ENCODE results near the gene KLHL42. TPM values are rescaled to one million over a fixed set of nuclear protein-coding genes. Genes with fewer than 3 reads are reported as not detected.
A peak's percentile ranks its signal among the peaks of the same experiment; 100 is the strongest.

Gene KLHL42
- total RNA-seq, 1 experiment from 2014 or later = 74.2 TPM

- Histone ChIP-seq H3K4me2 (ENCODE audit: low read length) (no peak overlapping the region), H3K27ac (ENCODE audit: low read length) (no peak overlapping the region)
These were observed 35.0 kb downstream of the KLHL42 start for GRCh38 chr12:27814851-27815591.

GRCh38 chr12:27817766-27818165 lies 37.7 kb downstream of the KLHL42 start:
- peaks cover 9% of the 10 kb centered on the region for H3F3A ChIP-seq (ENCODE audit: low read length, unreplicated experiment)
- no peak overlapping the region for H3K4me3 ChIP-seq (ENCODE audit: low read length)
- no peak overlapping the region for H3K9ac ChIP-seq (ENCODE audit: low read length)
- H3K36me3 ChIP-seq (ENCODE audit: low read depth, low read length) = no peaks in the 10 kb centered on the region
- H3K4me2 ChIP-seq (ENCODE audit: low read length) = no peak overlapping the region
- BruUV-seq (replicated peaks) = no TSS peak
- POLR2A ChIA-PET (ENCODE audit: unreplicated experiment) = no interaction called here
- no peaks in the 10 kb centered on the region for H3K9me2 ChIP-seq (replicated peaks; ENCODE audit: low read length)
- no peak overlapping the region for H3K27ac ChIP-seq (ENCODE audit: low read length)
- no peaks in the 10 kb centered on the region for H4K20me1 ChIP-seq (ENCODE audit: low read length)
- CTCF ChIA-PET = interaction anchor here (0.6 kb wide), 1 partner anchor 156 kb away, joined by 3 read pairs; no protein-coding TSS in a partner anchor
- no peaks in the 10 kb centered on the region for H3K27me3 ChIP-seq (ENCODE audit: low read length)
- TF ChIP-seq EZH2 (IDR thresholded peaks at IDR 0.05; ENCODE audit: low read length, unreplicated experiment) = no peak
- TF ChIP-seq EZH2phosphoT487 (IDR thresholded peaks at IDR 0.05; ENCODE audit: borderline replicate concordance, low read length) = no peak
- DNase-seq (no peak), ATAC-seq (no peak)
- H3K79me2 ChIP-seq (ENCODE audit: low read length) = no peaks in the 10 kb centered on the region
- H3K9me3 ChIP-seq (ENCODE audit: low read length) = no peaks in the 10 kb centered on the region
- intact Hi-C loops (cut with micrococcal nuclease) = no loop called here
- H2AFZ ChIP-seq (ENCODE audit: low read length) = no peak overlapping the region
- H3K4me1 ChIP-seq (ENCODE audit: insufficient read depth, low read length) = peaks cover 26% of the 10 kb centered on the region

More at GRCh38 chr12:27814851-27815591, 35.0 kb downstream of the KLHL42 start:
- no peak overlapping the region for H3K4me3 ChIP-seq (ENCODE audit: low read length)
- H4K20me1 ChIP-seq (ENCODE audit: low read length) = no peaks in the 10 kb centered on the region
- TF ChIP-seq EZH2 (IDR thresholded peaks at IDR 0.05; ENCODE audit: low read length, unreplicated experiment) = no peak
- no peak for TF ChIP-seq EZH2phosphoT487 (IDR thresholded peaks at IDR 0.05; ENCODE audit: borderline replicate concordance, low read length)
- no peak for TF ChIP-seq CTCF (conservative IDR thresholded peaks at IDR 0.05; ENCODE audit: low read depth, low read length)
- no peak overlapping the region for H3K9ac ChIP-seq (ENCODE audit: low read length)
- H3F3A ChIP-seq (ENCODE audit: low read length, unreplicated experiment) = no peaks in the 10 kb centered on the region
- peak; percentile 22; the same call in 1 of the 2 replicates for ATAC-seq
- TSS peak; percentile 70 for BruUV-seq (replicated peaks)
- no peak overlapping the region for H2AFZ ChIP-seq (ENCODE audit: low read length)
- H3K9me2 ChIP-seq (replicated peaks; ENCODE audit: low read length) = no peaks in the 10 kb centered on the region
- no peaks in the 10 kb centered on the region for H3K79me2 ChIP-seq (ENCODE audit: low read length)
- H3K9me3 ChIP-seq (ENCODE audit: low read length) = no peaks in the 10 kb centered on the region
- ChIA-PET POLR2A (ENCODE audit: unreplicated experiment) (no interaction called here), CTCF (interaction anchor here (0.6 kb wide), 1 partner anchor 82 kb away, joined by 4 read pairs; no protein-coding TSS in a partner anchor)
- intact Hi-C loops (cut with micrococcal nuclease) = no loop called here
- no peaks in the 10 kb centered on the region for H3K27me3 ChIP-seq (ENCODE audit: low read length)
- H3K36me3 ChIP-seq (ENCODE audit: low read depth, low read length) = no peaks in the 10 kb centered on the region
- DNase-seq = no peak
- H3K4me1 ChIP-seq (ENCODE audit: insufficient read depth, low read length) = peaks cover 16% of the 10 kb centered on the region

GRCh38 chr12:27818401-27818918 lies 38.4 kb downstream of the KLHL42 start:
- no peaks in the 10 kb centered on the region for H3K9me2 ChIP-seq (replicated peaks; ENCODE audit: low read length)
- intact Hi-C loops (cut with micrococcal nuclease) = no loop called here
- no peaks in the 10 kb centered on the region for H3K9me3 ChIP-seq (ENCODE audit: low read length)
- no peak overlapping the region for H3K9ac ChIP-seq (ENCODE audit: low read length)
- BruUV-seq (replicated peaks) = no TSS peak
- H3K79me2 ChIP-seq (ENCODE audit: low read length) = no peaks in the 10 kb centered on the region
- no peak overlapping the region for H3K27ac ChIP-seq (ENCODE audit: low read length)
- H3K4me1 ChIP-seq (ENCODE audit: insufficient read depth, low read length) = peaks cover 33% of the 10 kb centered on the region
- H3K4me2 ChIP-seq (ENCODE audit: low read length) = no peak overlapping the region
- peaks cover 13% of the 10 kb centered on the region for H3F3A ChIP-seq (ENCODE audit: low read length, unreplicated experiment)
- H3K4me3 ChIP-seq (ENCODE audit: low read length) = no peak overlapping the region
- no peaks in the 10 kb centered on the region for H3K27me3 ChIP-seq (ENCODE audit: low read length)
- CTCF ChIA-PET = no interaction called here
- H4K20me1 ChIP-seq (ENCODE audit: low read length) = no peaks in the 10 kb centered on the region
- H3K36me3 ChIP-seq (ENCODE audit: low read depth, low read length) = no peaks in the 10 kb centered on the region
- peak overlapping the region; percentile 11; the same call in 1 of the 2 replicates for H2AFZ ChIP-seq (ENCODE audit: low read length)
- ATAC-seq (no peak), DNase-seq (peak; percentile 29)
- POLR2A ChIA-PET (ENCODE audit: unreplicated experiment) = no interaction called here
- no peak for TF ChIP-seq EZH2phosphoT487 (IDR thresholded peaks at IDR 0.05; ENCODE audit: borderline replicate concordance, low read length)
- no peak for TF ChIP-seq EZH2 (IDR thresholded peaks at IDR 0.05; ENCODE audit: low read length, unreplicated experiment)
- no peak for TF ChIP-seq CTCF (conservative IDR thresholded peaks at IDR 0.05; ENCODE audit: low read depth, low read length)

Data from PC-3 (cell line).